GM06990 (cell line): ENCODE measurements around the gene ITGA4.

Source experiments
- DNase-seq: peaks from one replicate; pipeline ENCODE4 v3.0.0-alpha.2; 2011; ENCODE audit not compliant: insufficient read length; ENCODE audit errors: extremely low read depth
- H3K27me3 ChIP-seq: replicated peaks from 2 replicates; pipeline ENCODE4 v1.6.0; 2011; ENCODE audit warnings: low read length; ENCODE audit not compliant: control insufficient read depth, insufficient read depth
- H3K36me3 ChIP-seq: 2 replicates; pipeline ENCODE4 v1.5.1; 2011; ENCODE audit warnings: low read length; ENCODE audit not compliant: control insufficient read depth, insufficient read depth
- H3K4me3 ChIP-seq: replicated peaks from 2 replicates; pipeline ENCODE4 v1.5.1; 2011; ENCODE audit warnings: low read depth, mild to moderate bottlenecking, control low read depth, low read length
- TF ChIP-seq, protein P1 (sequence below): IDR thresholded peaks from 2 replicates; pipeline ENCODE4 v1.5.1; 2011; ENCODE audit warnings: low read length, control low read depth, mild to moderate bottlenecking, inconsistent platforms; ENCODE audit not compliant: insufficient read depth, poor library complexity, severe bottlenecking

Gene ITGA4

GRCh38 chr2:181573140-181573736 lies 116.1 kb downstream of the ITGA4 start:
- H3K36me3 ChIP-seq, result no peaks in the 10 kb centered on the region
- H3K27me3 ChIP-seq, result no peaks in the 10 kb centered on the region
- DNase-seq, result no peak
- TF ChIP-seq, protein P1, sequence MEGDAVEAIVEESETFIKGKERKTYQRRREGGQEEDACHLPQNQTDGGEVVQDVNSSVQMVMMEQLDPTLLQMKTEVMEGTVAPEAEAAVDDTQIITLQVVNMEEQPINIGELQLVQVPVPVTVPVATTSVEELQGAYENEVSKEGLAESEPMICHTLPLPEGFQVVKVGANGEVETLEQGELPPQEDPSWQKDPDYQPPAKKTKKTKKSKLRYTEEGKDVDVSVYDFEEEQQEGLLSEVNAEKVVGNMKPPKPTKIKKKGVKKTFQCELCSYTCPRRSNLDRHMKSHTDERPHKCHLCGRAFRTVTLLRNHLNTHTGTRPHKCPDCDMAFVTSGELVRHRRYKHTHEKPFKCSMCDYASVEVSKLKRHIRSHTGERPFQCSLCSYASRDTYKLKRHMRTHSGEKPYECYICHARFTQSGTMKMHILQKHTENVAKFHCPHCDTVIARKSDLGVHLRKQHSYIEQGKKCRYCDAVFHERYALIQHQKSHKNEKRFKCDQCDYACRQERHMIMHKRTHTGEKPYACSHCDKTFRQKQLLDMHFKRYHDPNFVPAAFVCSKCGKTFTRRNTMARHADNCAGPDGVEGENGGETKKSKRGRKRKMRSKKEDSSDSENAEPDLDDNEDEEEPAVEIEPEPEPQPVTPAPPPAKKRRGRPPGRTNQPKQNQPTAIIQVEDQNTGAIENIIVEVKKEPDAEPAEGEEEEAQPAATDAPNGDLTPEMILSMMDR, result peak; percentile 27
- no peak overlapping the region for H3K4me3 ChIP-seq

DNA sequence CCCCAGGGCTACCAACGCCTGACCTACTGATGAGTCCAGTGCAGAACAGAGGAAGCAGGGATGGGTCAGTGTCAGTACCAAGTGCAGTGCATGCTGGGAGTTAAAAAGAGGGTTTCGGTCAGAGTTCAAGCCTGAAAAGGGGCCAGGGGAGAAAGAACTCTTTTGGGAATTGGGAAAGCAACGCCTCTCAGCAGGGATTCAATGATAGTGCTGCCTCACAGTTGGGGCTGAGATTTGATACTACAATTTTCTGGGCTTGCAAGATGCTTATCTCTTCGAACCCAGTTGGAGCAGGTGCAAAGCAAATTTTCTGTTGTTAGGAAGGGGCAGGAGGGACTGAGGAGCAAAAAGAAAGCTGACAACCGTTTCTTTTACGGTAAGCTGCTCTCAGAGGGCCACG lies 117.1 kb downstream of the ITGA4 start:
- H3K27me3 ChIP-seq, result no peaks in the 10 kb centered on the region
- no peaks in the 10 kb centered on the region for H3K36me3 ChIP-seq
- TF ChIP-seq, protein P1, result no peak
- no peak overlapping the region for H3K4me3 ChIP-seq
- DNase-seq, result no peak

GRCh38 chr2:181575024-181575649 lies 118.0 kb downstream of the ITGA4 start:
- H3K36me3 ChIP-seq, result no peaks in the 10 kb centered on the region
- no peaks in the 10 kb centered on the region for H3K27me3 ChIP-seq
- H3K4me3 ChIP-seq, result no peak overlapping the region
- TF ChIP-seq, protein P1, result no peak
- DNase-seq, result no peak

GRCh38 chr2:181575650-181576025 lies 118.5 kb downstream of the ITGA4 start:
- Histone ChIP-seq H3K27me3 (no peaks in the 10 kb centered on the region), H3K36me3 (no peaks in the 10 kb centered on the region), H3K4me3 (no peak overlapping the region)
- no peak for DNase-seq
- TF ChIP-seq, protein P1, result no peak

GRCh38 chr2:181576431-181576830 lies 119.2 kb downstream of the ITGA4 start:
- no peak overlapping the region for H3K4me3 ChIP-seq
- no peaks in the 10 kb centered on the region for H3K27me3 ChIP-seq
- H3K36me3 ChIP-seq, result no peaks in the 10 kb centered on the region
- DNase-seq, result no peak
- TF ChIP-seq, protein P1, result no peak
